Measurements from ENCODE around the gene HELT.

HELT gene

GRCh38 chr4:185003596-185004351 lies 14.5 kb upstream of the HELT start:
- in situ Hi-C loops (cut with MboI; ENCODE audit: low sequenced_read_pairs) = no loop called here

- in situ Hi-C loops (cut with MboI; ENCODE audit: low sequenced_read_pairs) = no loop called here
These were observed 13.6 kb upstream of the HELT start for GRCh38 chr4:185004562-185005218.

- in situ Hi-C loops (cut with MboI; ENCODE audit: low sequenced_read_pairs) = no loop called here
These were observed 13.0 kb upstream of the HELT start for GRCh38 chr4:185005219-185005819.

- in situ Hi-C loops (cut with MboI; ENCODE audit: low sequenced_read_pairs) = no loop called here
These were observed 6.9 kb upstream of the HELT start for GRCh38 chr4:185011408-185011807.

GRCh38 chr4:185013417-185014125 lies 4.7 kb upstream of the HELT start:
- in situ Hi-C loops (cut with MboI; ENCODE audit: low sequenced_read_pairs) = no loop called here

GRCh38 chr4:185015108-185015507 lies 3.2 kb upstream of the HELT start:
- in situ Hi-C loops (cut with MboI; ENCODE audit: low sequenced_read_pairs) = no loop called here

GRCh38 chr4:185016101-185016940 lies 2.0 kb upstream of the HELT start:
- in situ Hi-C loops (cut with MboI; ENCODE audit: low sequenced_read_pairs) = no loop called here

- in situ Hi-C loops (cut with MboI; ENCODE audit: low sequenced_read_pairs) = no loop called here
These were observed 1.1 kb upstream of the HELT start for GRCh38 chr4:185016946-185017758.

- in situ Hi-C loops (cut with MboI; ENCODE audit: low sequenced_read_pairs) = no loop called here
These were observed 655 bp downstream of the HELT start for GRCh38 chr4:185018834-185019455.

- in situ Hi-C loops (cut with MboI; ENCODE audit: low sequenced_read_pairs) = no loop called here
These were observed 1.4 kb downstream of the HELT start for GRCh38 chr4:185019456-185020292.

- in situ Hi-C loops (cut with MboI; ENCODE audit: low sequenced_read_pairs) = no loop called here
These were observed 2.1 kb downstream of the HELT start for GRCh38 chr4:185020293-185020808.

- in situ Hi-C loops (cut with MboI; ENCODE audit: low sequenced_read_pairs) = no loop called here
These were observed 2.8 kb downstream of the HELT start for GRCh38 chr4:185020863-185021761.

GRCh38 chr4:185023471-185023870 lies 5.2 kb downstream of the HELT start:
- in situ Hi-C loops (cut with MboI; ENCODE audit: low sequenced_read_pairs) = no loop called here

- in situ Hi-C loops (cut with MboI; ENCODE audit: low sequenced_read_pairs) = loop anchor here (25.0 kb wide), 1 partner anchor 109 kb away; the partner anchor contains the start of gene SLC25A4
These were observed 10.3 kb downstream of the HELT start for GRCh38 chr4:185028625-185029024.

- in situ Hi-C loops (cut with MboI; ENCODE audit: low sequenced_read_pairs) = loop anchor here (25.0 kb wide), 1 partner anchor 106 kb away; the partner anchor contains the start of gene SLC25A4
These were observed 13.3 kb downstream of the HELT start for GRCh38 chr4:185031611-185032010.

- in situ Hi-C loops (cut with MboI; ENCODE audit: low sequenced_read_pairs) = loop anchor here (25.0 kb wide), 1 partner anchor 104 kb away; the partner anchor contains the start of gene SLC25A4
These were observed 14.8 kb downstream of the HELT start for GRCh38 chr4:185033072-185033471.

GRCh38 chr4:185033950-185034349 lies 15.7 kb downstream of the HELT start:
- in situ Hi-C loops (cut with MboI; ENCODE audit: low sequenced_read_pairs) = loop anchor here (25.0 kb wide), 1 partner anchor 103 kb away; the partner anchor contains the start of gene SLC25A4

All from HL-60/S4 treated with phorbol 12-myristate 13-acetate at 8.2 ng/mL for 4 days and 3 days (cell line).